Astrocyte (in vitro differentiated cells and primary cell): ENCODE data around the gene ADGRE2. TPM values are rescaled to one million over a fixed set of nuclear protein-coding genes. Genes with fewer than 3 reads are reported as not detected.

Experiments used
- DNase-seq: peaks from one replicate; pipeline ENCODE4 v3.0.0-alpha.2; 2010; ENCODE audit warnings: low read depth
- FAIRE-seq: peaks from 2 replicates; lab custom pipeline; 2011; peaks lifted over from hg19 to GRCh38; lab: Jason Lieb, UNC
- H2AFZ ChIP-seq: 2 replicates; pipeline ENCODE4 v1.6.0; 2012; ENCODE audit warnings: low read depth, low read length, inconsistent platforms
- H3K27ac ChIP-seq: 2 replicates; pipeline ENCODE4 v1.5.1; 2011; ENCODE audit warnings: low read depth, low read length, inconsistent platforms
- H3K27me3 ChIP-seq: 2 replicates; pipeline ENCODE4 v1.6.0; 2011; ENCODE audit warnings: low read length, inconsistent platforms; ENCODE audit not compliant: insufficient read depth
- H3K36me3 ChIP-seq: 2 replicates; pipeline ENCODE4 v1.5.1; 2011; ENCODE audit warnings: low read length, inconsistent platforms; ENCODE audit not compliant: insufficient read depth
- H3K4me1 ChIP-seq: 2 replicates; pipeline ENCODE4 v1.5.1; 2011; ENCODE audit warnings: low read length, inconsistent platforms; ENCODE audit not compliant: insufficient read depth
- H3K4me2 ChIP-seq: 2 replicates; pipeline ENCODE4 v1.6.0; 2012; ENCODE audit warnings: low read length, inconsistent platforms
- H3K4me3 ChIP-seq: 2 replicates; pipeline ENCODE4 v1.5.1; 2011; ENCODE audit warnings: low read depth, mild to moderate bottlenecking, low read length, inconsistent platforms; ENCODE audit not compliant: insufficient read depth
- H3K79me2 ChIP-seq: 2 replicates; pipeline ENCODE4 v1.6.0; 2012; ENCODE audit warnings: mild to moderate bottlenecking, low read length, inconsistent platforms; ENCODE audit not compliant: insufficient read depth
- H3K9ac ChIP-seq: 2 replicates; pipeline ENCODE4 v1.6.0; 2012; ENCODE audit warnings: mild to moderate bottlenecking, low read length, inconsistent platforms
- H3K9me3 ChIP-seq: 2 replicates; pipeline ENCODE4 v1.5.1; 2012; ENCODE audit warnings: low read depth, mild to moderate bottlenecking, low read length, inconsistent platforms; ENCODE audit not compliant: insufficient read depth
- H4K20me1 ChIP-seq: 2 replicates; pipeline ENCODE4 v1.6.0; 2012; ENCODE audit warnings: low read length, inconsistent platforms; ENCODE audit not compliant: insufficient read depth
- H3K27ac Mint-ChIP-seq: one replicate; pipeline ENCODE4 v1.8.0; 2021; ENCODE audit warnings: mild to moderate bottlenecking, mixed read lengths; ENCODE audit not compliant: unreplicated experiment
- H3K27me3 Mint-ChIP-seq: one replicate; pipeline ENCODE4 v1.8.0; 2021; ENCODE audit warnings: low read depth, mixed read lengths; ENCODE audit not compliant: unreplicated experiment
- H3K36me3 Mint-ChIP-seq: one replicate; pipeline ENCODE4 v1.8.0; 2021; ENCODE audit warnings: low read depth, mixed read lengths; ENCODE audit not compliant: unreplicated experiment
- H3K4me1 Mint-ChIP-seq: one replicate; pipeline ENCODE4 v1.8.0; 2021; ENCODE audit warnings: low read depth, mixed read lengths; ENCODE audit not compliant: unreplicated experiment
- H3K4me3 Mint-ChIP-seq: one replicate; pipeline ENCODE4 v1.8.0; 2021; ENCODE audit warnings: mild to moderate bottlenecking, moderate library complexity, mixed read lengths; ENCODE audit not compliant: unreplicated experiment
- H3K9me3 Mint-ChIP-seq: one replicate; pipeline ENCODE4 v1.8.0; 2021; ENCODE audit warnings: mild to moderate bottlenecking, mixed read lengths; ENCODE audit not compliant: unreplicated experiment
- EZH2 ChIP-seq: IDR thresholded peaks from 2 replicates; pipeline ENCODE4 v1.6.1; 2012; ENCODE audit warnings: mild to moderate bottlenecking, low read length, inconsistent platforms; ENCODE audit not compliant: insufficient read depth
- total RNA-seq: library from RNA; stranded (reverse); gene quantifications from 2 replicates; pipeline ENCODE4 v1.2.1, GENCODE V29; 2021
- TF ChIP-seq, protein P1 (sequence below): IDR thresholded peaks from 2 replicates; pipeline ENCODE4 v1.5.1; 2011; ENCODE audit warnings: low read depth, mild to moderate bottlenecking, inconsistent platforms, low read length, moderate library complexity; ENCODE audit not compliant: insufficient read depth

The ADGRE2 gene
- total RNA-seq, 1 donor from 2014 or later = 0.34 TPM

DNA sequence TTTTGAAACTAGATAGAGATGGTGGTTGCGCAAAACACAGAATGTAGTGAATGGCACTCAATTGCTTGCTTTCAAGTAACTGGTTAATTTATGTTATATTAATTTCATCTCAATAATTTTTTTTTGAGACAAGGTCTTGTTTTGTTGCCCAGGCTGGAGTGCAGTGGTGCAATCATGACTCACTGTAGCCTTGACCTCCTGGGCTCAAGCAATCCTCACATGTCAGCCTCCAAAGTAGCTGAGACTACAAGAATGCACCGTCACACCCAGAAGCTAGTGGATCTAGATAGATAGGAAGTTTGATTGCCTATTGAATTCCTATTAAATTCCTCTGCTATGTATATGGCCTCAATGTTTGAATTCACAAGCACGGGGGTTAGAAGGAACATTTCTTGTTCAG lies 26.4 kb upstream of the ADGRE2 start:
- H3K27me3 ChIP-seq = no peaks in the 10 kb centered on the region
- H3K79me2 ChIP-seq = no peaks in the 10 kb centered on the region
- Mint-ChIP-seq H3K4me1 (no peaks in the 10 kb centered on the region), H3K27me3 (peaks cover 3% of the 10 kb centered on the region), H3K36me3 (no peaks in the 10 kb centered on the region), H3K9me3 (peaks cover 2% of the 10 kb centered on the region), H3K27ac (no peak overlapping the region), H3K4me3 (no peak overlapping the region)
- DNase-seq (no peak), FAIRE-seq (no peak)
- H4K20me1 ChIP-seq = no peaks in the 10 kb centered on the region
- no peak overlapping the region for H3K4me3 ChIP-seq
- H3K4me2 ChIP-seq = no peak overlapping the region
- no peaks in the 10 kb centered on the region for H3K36me3 ChIP-seq
- H3K9ac ChIP-seq = no peak overlapping the region
- TF ChIP-seq, protein P1, sequence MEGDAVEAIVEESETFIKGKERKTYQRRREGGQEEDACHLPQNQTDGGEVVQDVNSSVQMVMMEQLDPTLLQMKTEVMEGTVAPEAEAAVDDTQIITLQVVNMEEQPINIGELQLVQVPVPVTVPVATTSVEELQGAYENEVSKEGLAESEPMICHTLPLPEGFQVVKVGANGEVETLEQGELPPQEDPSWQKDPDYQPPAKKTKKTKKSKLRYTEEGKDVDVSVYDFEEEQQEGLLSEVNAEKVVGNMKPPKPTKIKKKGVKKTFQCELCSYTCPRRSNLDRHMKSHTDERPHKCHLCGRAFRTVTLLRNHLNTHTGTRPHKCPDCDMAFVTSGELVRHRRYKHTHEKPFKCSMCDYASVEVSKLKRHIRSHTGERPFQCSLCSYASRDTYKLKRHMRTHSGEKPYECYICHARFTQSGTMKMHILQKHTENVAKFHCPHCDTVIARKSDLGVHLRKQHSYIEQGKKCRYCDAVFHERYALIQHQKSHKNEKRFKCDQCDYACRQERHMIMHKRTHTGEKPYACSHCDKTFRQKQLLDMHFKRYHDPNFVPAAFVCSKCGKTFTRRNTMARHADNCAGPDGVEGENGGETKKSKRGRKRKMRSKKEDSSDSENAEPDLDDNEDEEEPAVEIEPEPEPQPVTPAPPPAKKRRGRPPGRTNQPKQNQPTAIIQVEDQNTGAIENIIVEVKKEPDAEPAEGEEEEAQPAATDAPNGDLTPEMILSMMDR = no peak
- TF ChIP-seq EZH2 = no peak
- H3K27ac ChIP-seq = no peak overlapping the region
- no peaks in the 10 kb centered on the region for H3K4me1 ChIP-seq
- no peaks in the 10 kb centered on the region for H3K9me3 ChIP-seq
- no peak overlapping the region for H2AFZ ChIP-seq

DNA sequence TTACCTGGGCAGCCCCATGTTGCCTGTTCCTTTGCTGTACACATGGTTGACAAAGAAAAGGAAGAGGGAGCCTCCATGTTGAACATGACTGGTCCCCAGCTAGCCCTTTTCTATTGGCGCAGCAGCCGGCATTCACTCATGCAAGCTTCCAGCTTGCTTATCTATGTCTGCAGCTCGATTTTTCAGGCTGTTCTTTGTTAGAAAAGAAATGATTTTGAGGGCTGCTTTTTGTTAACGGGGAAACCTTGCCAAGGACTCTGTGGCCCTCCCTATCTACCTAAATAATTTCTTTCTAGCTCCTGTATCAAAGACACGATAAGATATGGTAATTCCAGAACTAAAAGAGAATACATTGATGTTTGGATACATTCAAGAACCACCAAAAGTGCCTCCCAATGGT lies 20.4 kb upstream of the ADGRE2 start:
- Histone ChIP-seq H3K4me3 (no peak overlapping the region), H3K4me2 (no peak overlapping the region), H2AFZ (no peak overlapping the region), H3K36me3 (no peaks in the 10 kb centered on the region), H3K4me1 (no peaks in the 10 kb centered on the region), H4K20me1 (no peaks in the 10 kb centered on the region), H3K9me3 (no peaks in the 10 kb centered on the region), H3K79me2 (no peaks in the 10 kb centered on the region), H3K27me3 (no peaks in the 10 kb centered on the region), H3K9ac (no peak overlapping the region), H3K27ac (no peak overlapping the region)
- FAIRE-seq = no peak
- TF ChIP-seq, protein P1 = no peak
- TF ChIP-seq EZH2 = no peak
- peaks cover 2% of the 10 kb centered on the region for H3K9me3 Mint-ChIP-seq
- H3K27ac Mint-ChIP-seq = no peak overlapping the region
- H3K4me1 Mint-ChIP-seq = peaks cover 1% of the 10 kb centered on the region
- no peaks in the 10 kb centered on the region for H3K27me3 Mint-ChIP-seq
- DNase-seq = no peak
- H3K36me3 Mint-ChIP-seq = no peaks in the 10 kb centered on the region
- no peak overlapping the region for H3K4me3 Mint-ChIP-seq

DNA sequence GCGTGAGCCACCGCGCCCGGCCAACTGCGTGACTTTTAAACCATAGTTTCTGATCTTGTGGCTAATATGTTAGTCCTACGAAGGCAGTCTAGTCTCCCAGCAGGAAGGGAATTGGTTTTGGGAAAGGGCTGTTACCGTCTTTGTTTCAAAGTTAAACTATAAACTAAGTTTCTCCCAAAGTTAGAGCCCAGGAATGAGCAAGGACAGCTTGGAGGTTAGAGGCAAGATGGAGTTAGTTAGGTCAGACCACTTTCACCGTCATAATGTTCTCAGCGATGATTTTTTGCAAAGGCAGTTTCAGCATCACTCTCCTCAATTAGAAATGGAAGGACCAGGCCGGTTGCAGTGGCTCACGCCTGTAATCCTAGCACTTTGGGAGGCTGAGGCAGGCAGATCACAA lies 17.7 kb upstream of the ADGRE2 start:
- Histone ChIP-seq H3K27me3 (no peaks in the 10 kb centered on the region), H3K9me3 (no peaks in the 10 kb centered on the region), H3K4me3 (no peak overlapping the region), H4K20me1 (no peaks in the 10 kb centered on the region), H3K79me2 (no peaks in the 10 kb centered on the region), H3K4me1 (no peaks in the 10 kb centered on the region), H3K27ac (no peak overlapping the region), H3K9ac (no peak overlapping the region), H3K4me2 (no peak overlapping the region), H2AFZ (no peak overlapping the region), H3K36me3 (no peaks in the 10 kb centered on the region)
- Mint-ChIP-seq H3K9me3 (peaks cover 2% of the 10 kb centered on the region), H3K4me3 (no peak overlapping the region), H3K27ac (no peak overlapping the region), H3K4me1 (peaks cover 1% of the 10 kb centered on the region), H3K27me3 (peaks cover 1% of the 10 kb centered on the region), H3K36me3 (no peaks in the 10 kb centered on the region)
- FAIRE-seq (no peak), DNase-seq (no peak)
- TF ChIP-seq EZH2 = no peak
- TF ChIP-seq, protein P1 = no peak
